ENCODE data around the gene CDH22. TPM values are rescaled to one million over a fixed set of nuclear protein-coding genes. Genes with fewer than 3 reads are reported as not detected.

Gene CDH22
- total RNA-seq, 1 experiment from 2014 or later, result not detected

- no peak for DNase-seq (ENCODE audit: low spot score)
- Histone ChIP-seq H3K27me3 (replicated peaks; ENCODE audit: insufficient read depth, low read depth, low read length, poor library complexity) (peaks cover 60% of the 10 kb centered on the region), H3K4me3 (ENCODE audit: low read depth, low read length, poor library complexity, severe bottlenecking) (no peak overlapping the region), H3K36me3 (ENCODE audit: insufficient read depth, low read length, poor library complexity, severe bottlenecking) (no peaks in the 10 kb centered on the region), H3K4me1 (ENCODE audit: insufficient read depth, low read length, poor library complexity, severe bottlenecking) (no peaks in the 10 kb centered on the region), H3K27ac (ENCODE audit: low read depth, low read length, poor library complexity, severe bottlenecking) (no peak overlapping the region), H3K9me3 (ENCODE audit: low read depth, low read length, poor library complexity, severe bottlenecking) (no peaks in the 10 kb centered on the region)
- ChIA-PET POLR2A (ENCODE audit: low non-redundant PET) (no interaction called here), CTCF (no interaction called here)
- TF ChIP-seq CTCF (conservative IDR thresholded peaks at IDR 0.05; ENCODE audit: low read depth, low read length) (no peak), EZH2 (IDR thresholded peaks at IDR 0.05; ENCODE audit: borderline replicate concordance, low read depth, low read length, poor library complexity, severe bottlenecking) (no peak)
- intact Hi-C loops (cut with micrococcal nuclease; ENCODE audit: unreplicated experiment), result no loop called here
- BruUV-seq (replicated peaks), result no TSS peak
Measured at GRCh38 chr20:46276531-46276930, 31.8 kb downstream of the CDH22 start.

- CTCF ChIA-PET, result no interaction called here
- Histone ChIP-seq H3K4me1 (ENCODE audit: insufficient read depth, low read length, poor library complexity, severe bottlenecking) (no peaks in the 10 kb centered on the region), H3K4me3 (ENCODE audit: low read depth, low read length, poor library complexity, severe bottlenecking) (no peak overlapping the region), H3K9me3 (ENCODE audit: low read depth, low read length, poor library complexity, severe bottlenecking) (no peaks in the 10 kb centered on the region), H3K36me3 (ENCODE audit: insufficient read depth, low read length, poor library complexity, severe bottlenecking) (no peaks in the 10 kb centered on the region), H3K27ac (ENCODE audit: low read depth, low read length, poor library complexity, severe bottlenecking) (no peak overlapping the region), H3K27me3 (replicated peaks; ENCODE audit: insufficient read depth, low read depth, low read length, poor library complexity) (peaks cover 48% of the 10 kb centered on the region)
- POLR2A ChIA-PET (ENCODE audit: low non-redundant PET), result no interaction called here
- no peak for DNase-seq (ENCODE audit: low spot score)
- TF ChIP-seq EZH2 (IDR thresholded peaks at IDR 0.05; ENCODE audit: borderline replicate concordance, low read depth, low read length, poor library complexity, severe bottlenecking) (no peak), CTCF (conservative IDR thresholded peaks at IDR 0.05; ENCODE audit: low read depth, low read length) (no peak)
- intact Hi-C loops (cut with micrococcal nuclease; ENCODE audit: unreplicated experiment), result no loop called here
- BruUV-seq (replicated peaks), result no TSS peak
Measured at GRCh38 chr20:46275091-46275490, 33.2 kb downstream of the CDH22 start.

- intact Hi-C loops (cut with micrococcal nuclease; ENCODE audit: unreplicated experiment), result no loop called here
- Histone ChIP-seq H3K4me3 (ENCODE audit: low read depth, low read length, poor library complexity, severe bottlenecking) (no peak overlapping the region), H3K27ac (ENCODE audit: low read depth, low read length, poor library complexity, severe bottlenecking) (no peak overlapping the region), H3K36me3 (ENCODE audit: insufficient read depth, low read length, poor library complexity, severe bottlenecking) (no peaks in the 10 kb centered on the region), H3K9me3 (ENCODE audit: low read depth, low read length, poor library complexity, severe bottlenecking) (no peaks in the 10 kb centered on the region), H3K4me1 (ENCODE audit: insufficient read depth, low read length, poor library complexity, severe bottlenecking) (no peaks in the 10 kb centered on the region), H3K27me3 (replicated peaks; ENCODE audit: insufficient read depth, low read depth, low read length, poor library complexity) (peaks cover 48% of the 10 kb centered on the region)
- no TSS peak for BruUV-seq (replicated peaks)
- ChIA-PET POLR2A (ENCODE audit: low non-redundant PET) (no interaction called here), CTCF (interaction anchor here (0.6 kb wide), 1 partner anchor 195 kb away, joined by 5 read pairs; no protein-coding TSS in a partner anchor)
- no peak for DNase-seq (ENCODE audit: low spot score)
- TF ChIP-seq EZH2 (IDR thresholded peaks at IDR 0.05; ENCODE audit: borderline replicate concordance, low read depth, low read length, poor library complexity, severe bottlenecking), result no peak
- no peak for TF ChIP-seq CTCF (conservative IDR thresholded peaks at IDR 0.05; ENCODE audit: low read depth, low read length)
Measured at GRCh38 chr20:46273717-46274116, 34.6 kb downstream of the CDH22 start.

Measured in A673 (cell line).